Stimulated activated naive B cell treated with anti-CD40 and anti-IgM and Interleukin-4, amounts not matched to agents 10 μg/mL and 1 μg/mL and 100 μg/mL, for 72 hours (primary cell): ENCODE measurements around the gene KANK2.

Source experiments
- ATAC-seq, 2 donors: fragments of 150-1000 bp; cut with Tn5 transposase; replicated peaks; 2 replicates each; pipeline ENCODE4 v1.10.0; 2021; ENCODE audit warnings: moderate library complexity in 1 of 2
- DNase-seq: peaks from one replicate; pipeline ENCODE4 v3.0.0; 2021
- H3K27ac Mint-ChIP-seq: one replicate; pipeline ENCODE4 v1.8.0; 2022; ENCODE audit warnings: mild to moderate bottlenecking, mixed read lengths
- H3K27me3 Mint-ChIP-seq, 2 donors: one replicate each; pipeline ENCODE4 v1.8.0; 2022; ENCODE audit warnings: mixed read lengths in 2 of 2
- H3K36me3 Mint-ChIP-seq, 2 donors: one replicate each; pipeline ENCODE4 v1.8.0; 2022; ENCODE audit warnings: mixed read lengths in 2 of 2, mild to moderate bottlenecking in 1 of 2
- H3K4me1 Mint-ChIP-seq, 2 donors: one replicate each; pipeline ENCODE4 v1.8.0; 2022; ENCODE audit warnings: mixed read lengths in 2 of 2, mild to moderate bottlenecking in 1 of 2
- H3K4me3 Mint-ChIP-seq, 2 donors: one replicate each; pipeline ENCODE4 v1.8.0; 2022; ENCODE audit warnings: mild to moderate bottlenecking in 2 of 2, mixed read lengths in 2 of 2, moderate library complexity in 1 of 2
- H3K9me3 Mint-ChIP-seq, 2 donors: one replicate each; pipeline ENCODE4 v1.8.0; 2022; ENCODE audit warnings: mixed read lengths in 2 of 2, mild to moderate bottlenecking in 1 of 2

KANK2 gene

GRCh38 chr19:11115895-11116446 lies 81.4 kb downstream of the KANK2 start:
- peaks cover 2 to 11% of the 10 kb centered on the region in 2 donors for H3K4me1 Mint-ChIP-seq
- H3K27ac Mint-ChIP-seq: no peak overlapping the region
- no peak for ATAC-seq
- no peaks in the 10 kb centered on the region for H3K9me3 Mint-ChIP-seq
- peaks cover 74 to 79% of the 10 kb centered on the region in 2 donors for H3K36me3 Mint-ChIP-seq
- H3K27me3 Mint-ChIP-seq: peaks cover 7% of the 10 kb centered on the region in 2 donors
- no peak overlapping the region for H3K4me3 Mint-ChIP-seq
- no peak for DNase-seq

- DNase-seq (no peak), ATAC-seq (no peak)
- Mint-ChIP-seq H3K4me1 (peaks cover 2 to 8% of the 10 kb centered on the region in 2 donors), H3K4me3 (no peak overlapping the region), H3K27me3 (peaks cover 7% of the 10 kb centered on the region in 2 donors), H3K9me3 (no peaks in the 10 kb centered on the region), H3K36me3 (peaks cover 74 to 79% of the 10 kb centered on the region in 2 donors), H3K27ac (no peak overlapping the region)
These were observed 82.3 kb downstream of the KANK2 start for GRCh38 chr19:11115042-11115441.
